Heart left ventricle (tissue), 16 donors: ENCODE results near the gene YY1. TPM values are rescaled to one million over a fixed set of nuclear protein-coding genes. Genes with fewer than 3 reads are reported as not detected.

Source experiments
- ATAC-seq, 4 donors: fragments of 200-7000 bp; cut with Tn5 transposase; one replicate each; pipeline ENCODE4 v1.9.1; 2020 to 2022; ENCODE audit warnings: moderate library complexity in 4 of 4, mild to moderate bottlenecking in 3 of 4, moderate number of reproducible peaks in 1 of 4
- DNase-seq, 5 donors: peaks; one replicate each; pipeline ENCODE4 v3.0.0-alpha.2; 2020
- H3K27ac ChIP-seq, 12 donors: fragments of 200-600 bp; sonication (generic) in 4 of 12; one replicate each; pipeline versions ENCODE4 v1.5.0 to v1.8.0; 2016 to 2022; ENCODE audit warnings: mild to moderate bottlenecking in 2 of 12
- H3K27me3 ChIP-seq, 9 donors: fragments of 200-600 bp; sonication (generic) in 2 of 9; one replicate each; pipeline versions ENCODE4 v1.5.1 to v1.8.0; 2016 to 2022; ENCODE audit warnings: mild to moderate bottlenecking in 3 of 9
- H3K36me3 ChIP-seq, 9 donors: fragments of 200-600 bp; sonication (generic) in 2 of 9; one replicate each; pipeline versions ENCODE4 v1.5.0 to v1.8.0; 2018 to 2022; ENCODE audit warnings: mild to moderate bottlenecking in 2 of 9
- H3K4me1 ChIP-seq, 12 donors: fragments of 200-600 bp; sonication (generic) in 4 of 12; one replicate each; pipeline versions ENCODE4 v1.5.0 to v1.8.0; 2016 to 2022; ENCODE audit warnings: mild to moderate bottlenecking in 3 of 12
- H3K4me3 ChIP-seq, 12 donors: fragments of 200-600 bp; sonication (generic) in 4 of 12; one replicate each; pipeline versions ENCODE4 v1.5.0 to v1.8.0; 2017 to 2022; ENCODE audit warnings: mild to moderate bottlenecking in 9 of 12, moderate library complexity in 4 of 12
- H3K9me3 ChIP-seq, 12 donors: fragments of 200-600 bp; sonication (generic) in 4 of 12; one replicate each; pipeline versions ENCODE4 v1.5.0 to v1.8.0; 2016 to 2022; ENCODE audit warnings: mild to moderate bottlenecking in 1 of 12
- POLR2A ChIP-seq, 2 donors: fragments of 450-650 bp; IDR thresholded peaks; one replicate each; pipeline ENCODE4 v1.6.1; 2017; ENCODE audit warnings: antibody characterized with exemption in 2 of 2, mild to moderate bottlenecking in 2 of 2, moderate library complexity in 2 of 2
- WGBS, 4 donors: extraction: QIAGEN DNeasy Blood & Tissue Kit in 2 of 4; methylation state at CpG; one replicate each; pipeline versions ENCODE4 v1.1.5 to v1.1.7; 2013 to 2018; 5-methylcytosine and 5-hydroxymethylcytosine counted together
- intact Hi-C, 10 donors: fragments of 100-400 bp; cut with DNase I; formaldehyde crosslinking; loops; one replicate each; pipeline versions ENCODE4 v1.11.1 to v1.14.2; 2022
- polyA plus RNA-seq, 2 donors: library from polyadenylated mRNA; stranded (reverse); fragments of 200-250 nt; gene quantifications; one replicate each; pipeline ENCODE4 v1.2.3, GENCODE V29; 2013
- total RNA-seq, 9 donors: library from RNA; depleted of rRNA in 2 of 9; stranded (reverse); fragments of >200 nt in 2 of 9; fragmentation: NEBNext Ultra II Directional in 3 of 9; extraction: Animal tissue kit (Norgen Biotek cat#: 25700) in 3 of 9; gene quantifications; one replicate each; pipeline versions ENCODE4 v1.1.0 to v1.2.4, GENCODE V29; 2016 to 2023
- TF ChIP-seq, protein P1 (sequence below), 12 donors: fragments of 200-600 bp; sonication (generic) in 4 of 12; IDR thresholded peaks; one replicate each; pipeline versions ENCODE4 v1.5.0 to v1.8.0; 2018 to 2022; ENCODE audit warnings: antibody characterized with exemption in 12 of 12, mild to moderate bottlenecking in 5 of 12
- donor health status: ischemic (EF 13 %, LVEDD 7.1; RV severe dilation, severe dysfunction).
- donor health status: healthy with polysubstance abuse.
- donor health status: DM: no; HTN: yes; CAD: no.
- donor health status: DM: no; HTN: no; CAD: no.
- donor health status: ischemic (EF 25% LVEDD 6.9; RV normal size, moderate dysfunction).
- donor health status: ischemic (EF 25% LVEDD 5.7; RV mildly dilated, moderate dysfunction).
- donor health status: healthy.
- donor health status: DM: yes; HTN: yes; CAD: no.
- donor health status: ischemic (EF 35%, LVEDD 5.7; RV mildly dilated, moderate dysfunction).
- donor health status: nonischemic (EF 11% LVEDD 7.7; RV severe dilation, severe dysfunction).
- donor health status: DM: yes; HTN: yes; CAD: no.
- donor health status: PGD.
- donor health status: ischemic (EF 29% LVEDD 5.4; RV normal size, mild dysfunction).
- donor health status: nonischemic (EF 23%, LVEDD 6.1; RV moderate dilation, normal function).

The YY1 gene
- total and polyA plus RNA-seq, 11 donors = 18.4 to 59.7 (median 45.1) TPM

DNA sequence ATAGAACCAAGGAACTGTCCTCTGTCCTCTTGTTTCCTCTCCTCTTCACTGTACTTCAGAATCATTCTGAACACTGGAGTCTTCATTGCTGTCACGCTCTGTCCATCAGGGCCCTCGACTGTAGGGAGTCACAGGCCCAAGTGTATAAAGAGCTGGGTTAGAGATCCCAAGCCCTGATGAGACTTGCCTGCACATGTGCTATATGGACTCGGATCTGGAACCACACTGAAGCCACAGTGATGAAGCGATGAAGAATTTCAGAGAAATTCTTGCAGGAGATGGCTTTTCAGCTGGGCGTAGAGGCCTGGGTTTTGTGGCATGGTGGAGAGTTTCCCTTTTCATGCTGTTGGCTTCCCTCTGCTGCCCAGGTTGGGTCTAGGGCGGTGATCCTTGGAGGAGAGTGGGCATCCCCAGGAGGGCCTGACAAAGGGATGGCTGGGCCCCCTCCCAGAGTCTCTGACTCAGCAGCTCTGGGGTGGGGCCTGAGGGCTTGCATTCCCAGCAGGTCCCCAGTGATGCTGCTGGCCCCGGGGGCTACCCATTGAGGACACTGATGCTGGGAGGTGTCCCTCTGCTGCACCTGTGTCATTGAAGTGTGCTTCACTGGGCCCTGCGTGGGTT is 39.6 kb upstream of the YY1 start:
- ATAC-seq = no peak
- intact Hi-C loops = loop anchor here in 1 of 10 donors (10.0 kb wide), 1 partner anchor 95 kb away; no protein-coding TSS in a partner anchor
- H3K4me1 ChIP-seq = no peaks in the 10 kb centered on the region

GRCh38 chr14:100200311-100200710 is 38.6 kb upstream of the YY1 start:
- intact Hi-C loops = no loop called here
- H3K36me3 ChIP-seq = no peaks in the 10 kb centered on the region
- H3K27me3 ChIP-seq = no peaks in the 10 kb centered on the region
- DNase-seq = no peak
- TF ChIP-seq, protein P1, sequence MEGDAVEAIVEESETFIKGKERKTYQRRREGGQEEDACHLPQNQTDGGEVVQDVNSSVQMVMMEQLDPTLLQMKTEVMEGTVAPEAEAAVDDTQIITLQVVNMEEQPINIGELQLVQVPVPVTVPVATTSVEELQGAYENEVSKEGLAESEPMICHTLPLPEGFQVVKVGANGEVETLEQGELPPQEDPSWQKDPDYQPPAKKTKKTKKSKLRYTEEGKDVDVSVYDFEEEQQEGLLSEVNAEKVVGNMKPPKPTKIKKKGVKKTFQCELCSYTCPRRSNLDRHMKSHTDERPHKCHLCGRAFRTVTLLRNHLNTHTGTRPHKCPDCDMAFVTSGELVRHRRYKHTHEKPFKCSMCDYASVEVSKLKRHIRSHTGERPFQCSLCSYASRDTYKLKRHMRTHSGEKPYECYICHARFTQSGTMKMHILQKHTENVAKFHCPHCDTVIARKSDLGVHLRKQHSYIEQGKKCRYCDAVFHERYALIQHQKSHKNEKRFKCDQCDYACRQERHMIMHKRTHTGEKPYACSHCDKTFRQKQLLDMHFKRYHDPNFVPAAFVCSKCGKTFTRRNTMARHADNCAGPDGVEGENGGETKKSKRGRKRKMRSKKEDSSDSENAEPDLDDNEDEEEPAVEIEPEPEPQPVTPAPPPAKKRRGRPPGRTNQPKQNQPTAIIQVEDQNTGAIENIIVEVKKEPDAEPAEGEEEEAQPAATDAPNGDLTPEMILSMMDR (IDR thresholded peaks at IDR 0.05) = no peak
- TF ChIP-seq POLR2A (IDR thresholded peaks at IDR 0.05) = no peak
- no peaks in the 10 kb centered on the region for H3K9me3 ChIP-seq
- no peak overlapping the region for H3K27ac ChIP-seq
- WGBS, 4 donors = 77 to 92% (median 91%) methylated on average over 3 of the region's 3 CpGs
- no peak for ATAC-seq
- no peaks in the 10 kb centered on the region for H3K4me1 ChIP-seq
- H3K4me3 ChIP-seq = no peak overlapping the region

More for the DNA sequence above, 39.6 kb upstream of the YY1 start:
- H3K27ac ChIP-seq = no peak overlapping the region
- WGBS, 4 donors = 91 to 95% (median 92%) methylated on average over 8 of the region's 8 CpGs
- no peak for DNase-seq
- no peaks in the 10 kb centered on the region for H3K36me3 ChIP-seq
- no peaks in the 10 kb centered on the region for H3K9me3 ChIP-seq
- TF ChIP-seq, protein P1 (IDR thresholded peaks at IDR 0.05) = no peak
- no peak for TF ChIP-seq POLR2A (IDR thresholded peaks at IDR 0.05)
- no peaks in the 10 kb centered on the region for H3K27me3 ChIP-seq
- H3K4me3 ChIP-seq = no peak overlapping the region

DNA sequence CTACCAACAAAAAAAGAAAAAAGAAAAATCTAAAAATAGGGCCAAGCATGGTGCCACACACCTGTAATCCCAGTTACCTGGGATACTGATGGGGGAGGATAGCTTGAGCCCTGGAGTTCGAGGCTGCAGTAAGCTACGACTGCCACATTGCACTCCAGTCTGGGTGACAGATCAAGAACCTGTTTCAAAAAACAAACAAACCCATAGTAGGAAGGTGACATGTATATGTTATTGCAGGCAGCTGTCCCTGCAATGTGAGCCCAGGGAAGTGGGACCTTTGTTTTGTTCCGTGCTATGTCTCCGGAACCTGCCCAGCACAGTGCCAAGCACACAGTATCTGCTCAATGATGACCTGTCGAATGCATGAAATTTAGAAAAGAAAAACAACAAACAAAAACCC is 37.2 kb upstream of the YY1 start:
- no peak overlapping the region for H3K4me3 ChIP-seq
- intact Hi-C loops = no loop called here
- no peak for TF ChIP-seq POLR2A (IDR thresholded peaks at IDR 0.05)
- TF ChIP-seq, protein P1 (IDR thresholded peaks at IDR 0.05) = no peak
- no peaks in the 10 kb centered on the region for H3K9me3 ChIP-seq
- no peak overlapping the region for H3K27ac ChIP-seq
- H3K36me3 ChIP-seq = no peaks in the 10 kb centered on the region
- 87 to 93% (median 91%) methylated on average over 5 of the region's 5 CpGs for WGBS, 4 donors
- DNase-seq (peak in 1 of 5 donors; percentile 1), ATAC-seq (no peak)
- no peaks in the 10 kb centered on the region for H3K4me1 ChIP-seq
- no peaks in the 10 kb centered on the region for H3K27me3 ChIP-seq

GRCh38 chr14:100202712-100203111 is 36.2 kb upstream of the YY1 start:
- Histone ChIP-seq H3K4me1 (no peaks in the 10 kb centered on the region), H3K36me3 (no peaks in the 10 kb centered on the region), H3K9me3 (no peaks in the 10 kb centered on the region), H3K27ac (no peak overlapping the region), H3K4me3 (no peak overlapping the region), H3K27me3 (no peaks in the 10 kb centered on the region)
- ATAC-seq (no peak), DNase-seq (no peak)
- intact Hi-C loops = no loop called here
- TF ChIP-seq POLR2A (IDR thresholded peaks at IDR 0.05) = no peak
- TF ChIP-seq, protein P1 (IDR thresholded peaks at IDR 0.05) = no peak
- 43 to 58% (median 51%) methylated on average over 4 of the region's 4 CpGs for WGBS, 4 donors
